Ovary (tissue), 9 donors: ENCODE measurements around the gene NKX2-4. TPM values are rescaled to one million over a fixed set of nuclear protein-coding genes. Genes with fewer than 3 reads are reported as not detected.

Source experiments
- DNase-seq, 5 donors: peaks; one replicate each; pipeline ENCODE4 v3.0.0-alpha.2; 2019 to 2020
- H3K27ac ChIP-seq, 2 donors: fragments of 200-600 bp; one replicate each; pipeline versions ENCODE4 v1.5.1 to v1.8.0; 2019 to 2022
- H3K27me3 ChIP-seq: fragments of 200-600 bp; one replicate; pipeline ENCODE4 v1.8.0; 2022
- H3K36me3 ChIP-seq: fragments of 200-600 bp; sonication (generic); one replicate; pipeline ENCODE4 v1.5.1; 2019
- H3K4me1 ChIP-seq: one replicate; pipeline ENCODE4 v1.8.1; 2013; ENCODE audit warnings: mild to moderate bottlenecking, moderate library complexity; ENCODE audit not compliant: insufficient read depth
- H3K4me3 ChIP-seq: fragments of 200-600 bp; sonication (generic); one replicate; pipeline ENCODE4 v1.5.1; 2017
- H3K9me3 ChIP-seq, 2 donors: fragments of 200-600 bp in 1 of 2; sonication (generic) in 1 of 2; one replicate each; pipeline versions ENCODE4 v1.5.1 to v1.8.1; 2013 to 2019; ENCODE audit warnings: mild to moderate bottlenecking in 1 of 2, moderate library complexity in 1 of 2
- EP300 ChIP-seq: sonication (generic); formaldehyde crosslinking; IDR thresholded peaks from one replicate; pipeline ENCODE4 v1.6.1; 2017; ENCODE audit warnings: antibody characterized with exemption
- POLR2A ChIP-seq: fragments of 450-650 bp; IDR thresholded peaks from one replicate; pipeline ENCODE4 v1.6.1; 2017; ENCODE audit warnings: antibody characterized with exemption, mild to moderate bottlenecking, moderate library complexity
- WGBS, 3 donors: extraction: QIAGEN DNeasy Blood & Tissue Kit in 1 of 3; methylation state at CpG; one replicate each; pipeline versions ENCODE4 v1.1.5 to v1.1.7; 2013 to 2017; 5-methylcytosine and 5-hydroxymethylcytosine counted together
- intact Hi-C, 4 donors: fragments of 100-400 bp; cut with DNase I; formaldehyde crosslinking; loops; one replicate each; pipeline versions ENCODE4 v1.11.0 to v1.15.1; 2022 to 2023
- polyA plus RNA-seq, 2 donors: library from polyadenylated mRNA; stranded (reverse); fragments of 200-250 nt in 1 of 2; fragments of 350-450 nt in 1 of 2; fragmentation: Illumina TruSeq in 1 of 2; extraction: RNeasy Lipid Tissue Mini Kit (QIAGEN cat#74804) in 1 of 2; gene quantifications; one replicate each; pipeline ENCODE4 v1.2.3, GENCODE V29; 2013 to 2014
- total RNA-seq, 7 donors: library from RNA; depleted of rRNA in 2 of 7; stranded (reverse); fragments of >200 nt in 2 of 7; fragmentation: NEBNext Ultra II Directional in 3 of 7; extraction: Animal tissue kit (Norgen Biotek cat#: 25700) in 3 of 7; gene quantifications; one replicate each; pipeline versions ENCODE4 v1.1.0 to v1.2.4, GENCODE V29; 2016 to 2023
- TF ChIP-seq, protein P1 (sequence below), 3 donors: fragments of 450-650 bp in 2 of 3; fragments of 200-600 bp in 1 of 3; IDR thresholded peaks; one replicate each; pipeline versions ENCODE4 v1.5.1 to v1.8.0; 2016 to 2022; ENCODE audit warnings: antibody characterized with exemption in 3 of 3, mild to moderate bottlenecking in 1 of 3
- donor health status: DM: no; HTN: no; CAD: no; lungs with moderate emphysema.
- donor health status: DM: no; HTN: no; CAD: no.
- donor health status: Bipolar disorder and iron deficiency.
- donor health status: DM: yes; HTN: yes; CAD: no.
- donor health status: DM: no; HTN: no; CAD: no.
- donor health status: DM: yes; HTN: yes; CAD: no.

NKX2-4 gene
- total and polyA plus RNA-seq, 9 donors: not detected

- no peaks in the 10 kb centered on the region for H3K9me3 ChIP-seq
- no peak overlapping the region for H3K27ac ChIP-seq
- intact Hi-C loops: no loop called here
- H3K4me1 ChIP-seq: peaks cover 5% of the 10 kb centered on the region
- no peak overlapping the region for H3K4me3 ChIP-seq
- 25 to 29% (median 26%) methylated on average over 10 of the region's 10 CpGs for WGBS, 3 donors
- no peaks in the 10 kb centered on the region for H3K36me3 ChIP-seq
- peaks cover 7% of the 10 kb centered on the region for H3K27me3 ChIP-seq
- TF ChIP-seq POLR2A (no peak), EP300 (no peak)
- TF ChIP-seq, protein P1, sequence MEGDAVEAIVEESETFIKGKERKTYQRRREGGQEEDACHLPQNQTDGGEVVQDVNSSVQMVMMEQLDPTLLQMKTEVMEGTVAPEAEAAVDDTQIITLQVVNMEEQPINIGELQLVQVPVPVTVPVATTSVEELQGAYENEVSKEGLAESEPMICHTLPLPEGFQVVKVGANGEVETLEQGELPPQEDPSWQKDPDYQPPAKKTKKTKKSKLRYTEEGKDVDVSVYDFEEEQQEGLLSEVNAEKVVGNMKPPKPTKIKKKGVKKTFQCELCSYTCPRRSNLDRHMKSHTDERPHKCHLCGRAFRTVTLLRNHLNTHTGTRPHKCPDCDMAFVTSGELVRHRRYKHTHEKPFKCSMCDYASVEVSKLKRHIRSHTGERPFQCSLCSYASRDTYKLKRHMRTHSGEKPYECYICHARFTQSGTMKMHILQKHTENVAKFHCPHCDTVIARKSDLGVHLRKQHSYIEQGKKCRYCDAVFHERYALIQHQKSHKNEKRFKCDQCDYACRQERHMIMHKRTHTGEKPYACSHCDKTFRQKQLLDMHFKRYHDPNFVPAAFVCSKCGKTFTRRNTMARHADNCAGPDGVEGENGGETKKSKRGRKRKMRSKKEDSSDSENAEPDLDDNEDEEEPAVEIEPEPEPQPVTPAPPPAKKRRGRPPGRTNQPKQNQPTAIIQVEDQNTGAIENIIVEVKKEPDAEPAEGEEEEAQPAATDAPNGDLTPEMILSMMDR (IDR thresholded peaks at IDR 0.05): no peak
- no peak for DNase-seq
These were observed 5.4 kb downstream of the NKX2-4 start for GRCh38 chr20:21391972-21392352.

DNA sequence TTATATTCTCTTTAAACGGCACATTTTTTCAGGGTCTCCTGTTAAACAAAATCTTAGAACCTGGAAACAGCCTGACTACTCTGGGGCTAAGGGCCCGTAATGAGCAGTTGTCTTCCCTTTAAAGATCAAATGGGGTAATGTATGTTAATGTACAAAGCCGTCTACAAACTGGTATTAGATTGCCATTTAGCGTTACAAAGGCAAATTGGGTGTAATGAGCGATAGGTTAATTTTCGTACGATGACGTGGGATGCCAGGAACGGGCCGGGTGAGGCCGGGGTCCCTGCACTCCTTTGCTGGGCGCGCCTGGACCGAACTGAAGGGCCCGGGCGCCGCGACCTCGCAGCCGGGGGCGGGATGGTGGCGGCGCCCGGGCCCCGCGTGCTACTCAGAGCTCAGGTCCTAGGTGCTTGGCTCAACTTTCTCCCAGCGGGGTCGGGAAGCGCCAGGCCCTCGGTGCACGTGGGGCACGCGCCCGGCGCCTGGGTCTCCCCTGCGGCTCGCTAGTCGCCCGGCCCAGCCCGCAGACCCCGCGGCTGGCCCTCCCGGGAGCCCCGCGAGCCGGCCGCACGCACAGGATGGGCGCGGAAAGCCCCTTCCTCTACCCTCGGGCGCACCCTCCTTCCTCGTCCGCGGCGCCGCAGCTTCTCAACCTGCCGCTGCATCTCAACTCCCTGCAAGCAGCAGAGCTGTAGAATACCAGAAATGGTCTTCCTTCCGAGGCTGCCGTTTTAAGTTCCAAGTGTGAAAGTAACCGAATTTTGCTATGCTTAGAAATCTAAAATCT is 5.9 kb downstream of the NKX2-4 start:
- Histone ChIP-seq H3K27ac (no peak overlapping the region), H3K4me3 (no peak overlapping the region), H3K4me1 (peaks cover 5% of the 10 kb centered on the region), H3K36me3 (no peaks in the 10 kb centered on the region), H3K9me3 (no peaks in the 10 kb centered on the region), H3K27me3 (peaks cover 7% of the 10 kb centered on the region)
- no peak for DNase-seq
- intact Hi-C loops: no loop called here
- WGBS, 3 donors: 29 to 37% (median 34%) methylated on average over 41 to 61 of the region's 61 CpGs
- TF ChIP-seq, protein P1 (IDR thresholded peaks at IDR 0.05): no peak
- TF ChIP-seq EP300: no peak
- no peak for TF ChIP-seq POLR2A

GRCh38 chr20:21390768-21391167 is 6.6 kb downstream of the NKX2-4 start:
- intact Hi-C loops: no loop called here
- WGBS, 3 donors: 94 to 96% (median 94%) methylated on average over 7 of the region's 7 CpGs
- H3K9me3 ChIP-seq: no peaks in the 10 kb centered on the region
- H3K27ac ChIP-seq: no peak overlapping the region
- peaks cover under 1% of the 10 kb centered on the region for H3K4me1 ChIP-seq
- H3K36me3 ChIP-seq: no peaks in the 10 kb centered on the region
- peaks cover 1% of the 10 kb centered on the region for H3K27me3 ChIP-seq
- DNase-seq: no peak
- TF ChIP-seq EP300: no peak
- TF ChIP-seq POLR2A: no peak
- TF ChIP-seq, protein P1 (IDR thresholded peaks at IDR 0.05): no peak
- no peak overlapping the region for H3K4me3 ChIP-seq

- no peak for TF ChIP-seq EP300
- TF ChIP-seq, protein P1 (IDR thresholded peaks at IDR 0.05): no peak
- TF ChIP-seq POLR2A: no peak
- Histone ChIP-seq H3K9me3 (no peaks in the 10 kb centered on the region), H3K36me3 (no peaks in the 10 kb centered on the region), H3K27ac (no peak overlapping the region), H3K4me3 (no peak overlapping the region), H3K27me3 (no peaks in the 10 kb centered on the region), H3K4me1 (no peaks in the 10 kb centered on the region)
- WGBS, 3 donors: 0 to 4% (median 3%) methylated on average over 1 of the region's 1 CpG
- intact Hi-C loops: no loop called here
- DNase-seq: no peak
These were observed 8.0 kb downstream of the NKX2-4 start for GRCh38 chr20:21389368-21389767.
